Measurements from ENCODE around the gene MPIG6B. TPM values are rescaled to one million over a fixed set of nuclear protein-coding genes. Genes with fewer than 3 reads are reported as not detected.

MPIG6B gene
- total RNA-seq, 1 experiment from 2014 or later: not detected

DNA sequence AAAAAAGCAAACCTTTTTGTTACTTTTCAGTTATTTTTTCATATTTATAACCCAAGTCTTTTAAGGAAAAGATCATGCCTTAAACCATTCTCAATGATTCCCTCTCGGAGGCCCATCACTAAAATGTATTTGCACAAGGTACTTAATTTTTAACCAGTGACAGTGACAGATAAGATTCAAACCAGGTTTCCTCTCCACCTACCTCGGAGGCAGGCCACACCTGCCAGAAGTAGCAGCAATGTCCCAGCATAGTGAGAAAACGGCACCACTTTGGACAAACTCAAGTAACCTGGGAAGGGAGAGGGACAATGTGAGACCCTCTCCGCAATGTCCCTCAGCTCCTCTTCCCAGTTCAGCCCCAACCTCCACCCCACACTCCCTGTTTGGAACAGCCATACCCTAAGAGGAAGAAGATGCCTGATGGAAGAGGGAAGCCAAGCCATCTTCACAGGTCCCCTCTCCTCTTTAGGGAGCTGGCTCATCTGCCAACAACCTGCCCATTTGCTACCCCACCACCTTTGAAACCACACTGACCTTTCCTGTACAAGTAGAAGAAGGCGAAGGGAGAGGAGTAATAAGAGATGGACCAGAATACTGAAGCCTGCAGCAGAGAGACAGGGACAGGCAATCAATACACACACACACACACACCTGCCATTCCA lies 22.3 kb upstream of the MPIG6B start:
- TF ChIP-seq CTCF (conservative IDR thresholded peaks at IDR 0.05): no peak
- Histone ChIP-seq H3K79me1 (ENCODE audit: insufficient read depth, low read depth, low read length, poor library complexity, severe bottlenecking) (peaks cover 6% of the 10 kb centered on the region), H3K9me3 (ENCODE audit: control insufficient read depth, low read depth, low read length) (no peaks in the 10 kb centered on the region), H4K20me1 (ENCODE audit: control insufficient read depth, insufficient read depth, insufficient read length) (no peaks in the 10 kb centered on the region), H3K56ac (ENCODE audit: insufficient read length, low read depth, low read length) (no peak overlapping the region), H3K23me2 (ENCODE audit: insufficient read length, low read depth, low read length, poor library complexity, severe bottlenecking) (peaks cover 6% of the 10 kb centered on the region), H2AFZ (ENCODE audit: low read length) (no peak overlapping the region), H3K27me3 (ENCODE audit: insufficient read depth, low read length) (no peaks in the 10 kb centered on the region), H2BK12ac (ENCODE audit: insufficient read length, low read depth, low read length) (no peak overlapping the region), H3K27ac (ENCODE audit: insufficient read length, low read depth, low read length) (no peak overlapping the region), H2BK20ac (ENCODE audit: low read depth, low read length, poor library complexity, severe bottlenecking) (no peak overlapping the region), H4K8ac (replicated peaks; ENCODE audit: insufficient read length, low read depth, low read length) (no peak overlapping the region), H3K4ac (ENCODE audit: low read depth, low read length) (no peak overlapping the region), H2BK15ac (ENCODE audit: low read depth, low read length) (no peak overlapping the region), H3K4me1 (ENCODE audit: insufficient read depth, low read length) (peaks cover 4% of the 10 kb centered on the region; the same call in 1 of the 2 replicates), H3K14ac (ENCODE audit: insufficient read depth, low read length) (no peak overlapping the region), H3T11ph (ENCODE audit: low read length) (no peak overlapping the region), H4K5ac (ENCODE audit: insufficient read length, low read depth, low read length) (no peak overlapping the region), H2AK5ac (ENCODE audit: insufficient read length, low read length) (no peak overlapping the region), H3K79me2 (ENCODE audit: insufficient read depth, low read length) (peaks cover 2% of the 10 kb centered on the region; the same call in 1 of the 2 replicates), H4K91ac (ENCODE audit: insufficient read length, low read depth, low read length) (no peak overlapping the region), H3K18ac (ENCODE audit: insufficient read length, low read depth, low read length) (no peak overlapping the region), H3K9ac (ENCODE audit: extremely low read depth, insufficient read length, low read length) (no peak overlapping the region), H3K4me2 (ENCODE audit: insufficient read depth, insufficient read length, low read length) (no peak overlapping the region), H3K23ac (ENCODE audit: insufficient read length, low read depth, low read length) (no peak overlapping the region), H2BK5ac (ENCODE audit: insufficient read length, low read length) (no peak overlapping the region), H2BK120ac (ENCODE audit: low read depth, low read length, poor library complexity, severe bottlenecking) (no peak overlapping the region)
- Mint-ChIP-seq H3K36me3 (ENCODE audit: insufficient read depth in 1 of 3, low read depth in 3 of 3) (peaks cover 4 to 35% (median 12%) of the 10 kb centered on the region in 3 experiments; a peak in 5 of 7 replicates), H3K4me3 (peak overlapping the region; percentile 6 to 66; a peak in 2 of 5 replicates), H3K4me1 (peaks cover 11% of the 10 kb centered on the region in 2 experiments), H3K27ac (peak overlapping the region in 1 of 3 experiments; percentile 24; a peak in 1 of 7 replicates), H3K9me3 (no peaks in the 10 kb centered on the region; a peak in 1 of 5 replicates), H3K27me3 (ENCODE audit: low read depth) (no peaks in the 10 kb centered on the region; the same call in 1 of the 2 replicates)
- no peak for DNase-seq
- WGBS (ENCODE audit: extremely low coverage, insufficient read length, low lambda C conversion rate): no CpG with 5 or more reads among the region's 5 CpGs
